Stimulated activated CD4-positive, alpha-beta T cell treated with anti-CD3 and anti-CD28 coated beads, Interleukin-15, amount 100 ng/mL, for 48 hours (primary cell): ENCODE results near the gene RRM1.
"Not testable (repeated sequence)": the region's sequence is repeated elsewhere in the genome, so short reads cannot be mapped to it uniquely, and the experiment has no call there.

Experiments used
- DNase-seq, 2 donors: peaks; one replicate each; pipeline ENCODE4 v3.0.0-alpha.2; 2020; ENCODE audit warnings: low read depth in 2 of 2

The RRM1 gene

DNA sequence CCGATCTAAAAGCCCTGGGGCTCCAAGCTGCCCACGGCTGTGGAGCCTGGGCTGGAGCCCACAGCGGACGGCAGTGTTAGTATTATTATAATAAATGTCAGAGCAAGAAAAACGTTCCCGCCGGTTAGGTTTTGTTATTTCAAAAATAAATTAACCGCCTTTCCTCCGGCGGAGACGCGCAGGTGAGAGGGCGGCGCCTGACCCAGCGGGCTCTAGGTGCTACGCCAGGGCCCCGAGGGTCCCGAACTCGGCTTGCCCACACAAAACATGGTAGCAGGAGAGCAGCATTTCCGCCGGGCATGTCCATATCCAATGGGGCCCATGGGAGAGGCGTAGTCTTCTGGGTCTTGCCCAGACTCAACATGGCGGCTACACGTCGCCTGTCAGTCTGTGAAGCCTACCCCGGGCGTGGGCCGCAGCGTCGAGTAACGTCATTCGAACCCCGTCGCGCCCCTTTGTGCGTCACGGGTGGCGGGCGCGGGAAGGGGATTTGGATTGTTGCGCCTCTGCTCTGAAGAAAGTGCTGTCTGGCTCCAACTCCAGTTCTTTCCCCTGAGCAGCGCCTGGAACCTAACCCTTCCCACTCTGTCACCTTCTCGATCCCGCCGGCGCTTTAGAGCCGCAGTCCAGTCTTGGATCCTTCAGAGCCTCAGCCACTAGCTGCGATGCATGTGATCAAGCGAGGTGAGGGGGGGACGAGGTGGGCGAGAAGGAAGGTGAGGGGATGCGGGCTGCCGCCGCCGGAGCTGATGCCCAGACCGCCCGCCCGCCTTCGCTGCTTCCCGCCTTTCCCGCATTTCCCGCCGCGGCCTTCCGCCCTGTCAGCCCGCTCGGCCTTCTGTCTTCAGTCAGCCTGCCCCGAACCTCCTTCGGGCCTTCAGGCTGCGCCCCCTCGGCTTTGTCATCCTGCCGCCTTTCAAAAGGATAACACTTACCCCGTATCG lies at the start of gene RRM1:
Gene RRM1, plus strand, starts transcription at position 452 of the 944 bp plus-strand sequence. Its CDS starts 214 bp downstream, at position 666.
- DNase-seq = peak; percentile 92 to 93

DNA sequence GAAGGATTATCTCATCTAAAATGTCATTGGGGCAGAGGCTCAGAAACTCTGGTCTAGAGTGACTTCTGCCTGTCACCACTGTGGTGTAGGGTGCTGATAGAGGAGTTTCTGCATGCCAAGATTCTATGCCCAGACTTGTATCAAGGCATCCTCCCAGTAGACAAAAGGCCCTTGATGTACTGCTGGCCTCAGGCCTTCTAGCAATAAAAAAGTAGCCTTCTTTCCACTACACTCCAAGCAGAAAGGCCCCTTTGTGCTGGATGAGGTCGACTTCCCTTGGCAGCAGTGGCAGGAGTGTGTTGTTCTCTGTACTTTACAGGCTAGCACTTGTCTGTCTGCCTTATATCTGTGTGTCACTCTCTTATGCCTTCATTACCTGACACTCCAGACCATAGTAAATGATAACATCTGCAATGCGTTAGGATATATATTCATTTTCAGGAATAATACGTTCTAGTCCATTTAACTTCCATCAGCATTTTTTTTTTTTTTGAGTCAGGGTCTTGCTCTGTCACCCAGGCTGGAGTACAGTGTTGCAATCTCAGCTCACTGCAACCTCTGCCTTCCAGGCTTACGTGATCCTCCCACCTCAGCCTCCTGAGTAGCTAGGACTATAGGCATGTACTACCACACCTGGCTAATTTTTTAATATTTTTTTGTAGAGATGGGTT lies 49.5 kb upstream of the RRM1 start:
- DNase-seq = no peak

DNA sequence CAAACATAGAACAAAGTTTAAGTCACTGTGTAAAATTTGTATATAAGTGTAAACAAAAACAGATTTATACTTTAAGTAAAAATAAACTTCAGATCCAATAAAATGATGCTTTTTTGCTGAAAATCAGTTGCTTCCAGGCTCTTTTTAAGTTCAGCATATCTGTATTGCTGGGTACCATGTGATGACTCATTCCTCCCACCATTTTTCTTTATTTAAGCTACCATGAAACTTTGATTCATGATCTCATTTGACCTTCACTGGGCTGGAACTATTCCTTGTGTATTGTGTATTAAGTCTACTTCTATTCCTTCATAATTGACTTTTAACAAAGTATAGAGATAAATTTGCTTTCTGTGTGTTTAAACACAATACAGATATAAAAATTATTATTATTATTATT lies 46.3 kb upstream of the RRM1 start:
- no peak for DNase-seq

DNA sequence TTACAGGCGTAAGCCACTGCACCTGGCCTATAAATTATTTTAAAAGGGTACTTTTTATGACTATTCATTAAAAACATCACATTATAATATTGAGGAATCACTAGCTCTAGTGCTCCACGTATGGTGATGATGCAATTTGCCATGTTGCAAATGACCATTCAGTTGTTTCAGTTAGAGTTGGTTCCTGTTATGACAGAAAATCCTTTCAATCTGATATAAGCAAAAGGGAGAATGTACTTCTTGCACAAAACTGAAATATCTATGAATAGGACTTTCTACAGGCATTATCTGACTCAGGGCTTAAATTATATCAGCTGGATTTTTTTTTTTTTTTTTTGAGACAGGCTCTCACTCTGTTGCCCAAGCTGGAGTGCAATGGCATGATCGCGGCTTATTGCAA lies 45.6 kb upstream of the RRM1 start:
- DNase-seq = no peak

DNA sequence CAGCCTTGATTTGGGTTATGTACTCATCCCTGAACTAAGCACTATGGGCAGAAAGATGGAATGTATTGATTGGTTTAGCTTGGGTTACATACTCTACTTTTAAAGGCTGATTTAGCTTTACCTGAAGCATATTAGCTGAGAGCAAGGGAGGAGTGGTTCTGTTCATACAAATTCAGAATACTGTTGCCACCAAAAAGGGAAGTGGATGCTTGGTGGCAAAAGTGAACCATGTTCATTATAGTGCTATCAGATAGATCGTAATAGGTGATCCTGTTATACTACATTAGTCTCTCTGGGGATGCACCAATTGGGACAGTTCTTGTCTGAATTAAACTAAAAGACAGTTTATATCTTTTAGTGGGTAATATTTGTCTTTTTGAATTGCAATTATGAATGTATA lies 44.5 kb upstream of the RRM1 start:
- no peak for DNase-seq

DNA sequence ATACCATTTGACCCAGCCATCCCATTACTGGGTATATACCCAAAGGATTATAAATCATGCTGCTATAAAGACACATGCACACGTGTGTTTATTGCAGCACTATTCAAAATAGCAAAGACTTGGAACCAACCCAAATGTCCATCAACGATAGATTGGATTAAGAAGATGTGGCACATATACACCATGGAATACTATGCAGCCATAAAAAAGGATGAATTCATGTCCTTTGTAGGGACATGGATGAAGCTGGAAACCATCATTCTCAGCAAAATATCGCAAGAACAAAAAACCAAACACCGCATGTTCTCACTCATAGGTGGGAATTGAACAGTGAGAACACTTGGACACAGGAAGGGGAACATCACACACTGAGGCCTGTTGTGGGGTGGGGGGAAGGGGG lies 41.4 kb upstream of the RRM1 start:
- not testable (repeated sequence) for DNase-seq

DNA sequence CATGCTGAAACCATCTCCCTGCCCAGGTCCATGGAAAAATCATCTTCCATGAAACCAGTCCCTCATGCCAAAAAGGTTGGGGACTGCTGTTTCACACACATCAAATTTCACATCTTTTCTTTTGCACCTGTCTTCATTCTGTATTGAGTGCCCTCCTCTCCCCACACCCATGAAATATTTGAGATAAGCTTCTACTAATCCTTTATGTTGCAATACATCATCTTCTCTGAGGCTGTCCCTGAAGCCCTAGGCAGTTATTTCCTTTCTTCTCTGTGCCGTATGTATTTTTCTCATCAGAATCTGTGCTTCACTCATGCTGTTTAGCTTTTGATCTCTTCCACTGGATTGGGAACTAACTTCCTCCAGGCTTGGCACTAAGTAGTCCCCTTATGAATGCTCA lies 40.0 kb upstream of the RRM1 start:
- DNase-seq = no peak

DNA sequence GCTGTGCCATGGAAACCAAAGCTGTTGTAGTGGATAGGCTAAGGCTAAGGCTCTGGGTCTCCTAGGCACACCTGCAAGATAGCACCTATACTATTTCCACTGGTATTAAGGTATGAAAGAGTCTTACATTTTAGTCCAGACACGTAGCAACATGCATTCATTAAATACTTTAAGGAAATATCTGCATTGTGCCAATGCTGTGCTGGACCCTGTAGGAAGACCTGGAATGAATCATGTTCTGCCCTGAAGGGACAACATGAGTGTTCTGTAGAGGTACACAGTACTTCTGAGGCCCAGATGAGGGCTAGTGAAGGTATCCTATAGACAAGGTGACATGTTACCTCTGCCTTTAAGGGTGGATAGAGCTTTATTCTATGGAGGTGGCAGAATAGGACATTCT lies 35.2 kb upstream of the RRM1 start:
- DNase-seq = no peak

DNA sequence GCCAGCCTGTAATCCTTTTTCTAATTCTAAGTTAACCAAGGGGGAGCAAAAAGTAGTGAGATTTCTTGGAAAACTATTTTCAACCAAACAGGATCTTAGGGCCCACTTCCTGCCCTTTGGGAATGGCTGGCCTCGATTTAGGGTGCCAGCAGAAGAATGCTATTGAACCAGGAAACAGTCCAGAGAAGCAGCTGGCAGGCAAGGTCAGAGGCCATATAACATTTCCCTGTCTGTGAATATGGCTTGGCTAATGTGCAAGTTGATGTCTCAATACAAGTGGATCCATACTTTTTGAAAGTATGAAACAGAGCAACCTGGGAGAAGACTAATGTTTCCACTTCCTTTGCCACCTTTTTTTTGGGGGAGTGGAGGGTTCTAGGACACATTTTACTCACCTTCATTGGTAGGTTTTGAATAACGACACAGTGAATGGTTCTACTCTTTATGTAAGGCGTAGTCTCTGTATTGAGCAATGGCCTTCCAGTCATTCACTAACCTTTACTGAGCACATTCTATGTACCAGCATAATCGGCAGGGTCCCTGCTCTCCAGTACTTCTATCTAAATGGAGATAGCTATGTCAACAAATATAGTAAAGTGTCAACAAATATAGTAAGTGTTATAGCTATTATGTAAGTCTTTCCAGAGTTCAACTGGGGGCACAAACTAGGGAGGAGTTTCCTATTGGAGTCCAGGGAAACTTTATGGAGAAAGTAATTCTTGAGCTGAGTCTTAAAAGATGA lies 34.2 kb upstream of the RRM1 start:
- DNase-seq = no peak

DNA sequence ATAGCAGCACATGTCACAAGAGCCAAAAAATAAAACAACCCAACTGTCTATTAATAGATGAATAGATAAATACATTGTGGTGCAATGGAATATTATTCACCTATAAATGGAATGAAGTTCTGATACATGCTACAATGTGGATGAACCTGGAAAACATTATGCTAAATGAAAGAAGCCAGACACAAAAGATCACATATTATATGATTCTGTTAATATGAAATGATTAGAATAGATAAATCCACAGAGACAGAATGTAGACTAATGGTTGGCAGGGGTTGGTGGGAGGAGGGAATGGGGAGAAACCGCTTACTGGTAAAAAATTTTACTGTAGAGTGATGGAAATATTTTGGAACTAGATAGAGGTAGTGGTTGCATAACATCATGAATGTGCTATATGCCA lies 32.9 kb upstream of the RRM1 start:
- DNase-seq = no peak

DNA sequence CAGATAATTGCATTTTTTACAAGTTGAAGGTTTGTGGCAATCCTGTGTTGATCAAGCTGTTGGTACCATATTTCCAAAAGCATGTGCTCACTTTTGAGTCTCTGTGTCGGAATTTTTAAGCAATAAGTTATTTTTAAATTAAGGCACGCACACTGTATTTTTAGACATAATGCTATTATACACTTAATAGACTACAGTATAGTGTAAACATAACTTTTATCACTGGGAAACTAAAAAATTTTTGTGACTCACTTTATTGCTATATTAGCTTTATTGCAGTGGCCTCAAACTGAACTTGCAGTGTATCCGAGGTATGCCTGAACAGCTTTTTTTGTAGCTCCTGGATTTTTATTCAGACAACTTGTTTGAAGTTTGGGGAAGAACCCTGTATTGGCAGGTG lies 31.3 kb upstream of the RRM1 start:
- no peak for DNase-seq

DNA sequence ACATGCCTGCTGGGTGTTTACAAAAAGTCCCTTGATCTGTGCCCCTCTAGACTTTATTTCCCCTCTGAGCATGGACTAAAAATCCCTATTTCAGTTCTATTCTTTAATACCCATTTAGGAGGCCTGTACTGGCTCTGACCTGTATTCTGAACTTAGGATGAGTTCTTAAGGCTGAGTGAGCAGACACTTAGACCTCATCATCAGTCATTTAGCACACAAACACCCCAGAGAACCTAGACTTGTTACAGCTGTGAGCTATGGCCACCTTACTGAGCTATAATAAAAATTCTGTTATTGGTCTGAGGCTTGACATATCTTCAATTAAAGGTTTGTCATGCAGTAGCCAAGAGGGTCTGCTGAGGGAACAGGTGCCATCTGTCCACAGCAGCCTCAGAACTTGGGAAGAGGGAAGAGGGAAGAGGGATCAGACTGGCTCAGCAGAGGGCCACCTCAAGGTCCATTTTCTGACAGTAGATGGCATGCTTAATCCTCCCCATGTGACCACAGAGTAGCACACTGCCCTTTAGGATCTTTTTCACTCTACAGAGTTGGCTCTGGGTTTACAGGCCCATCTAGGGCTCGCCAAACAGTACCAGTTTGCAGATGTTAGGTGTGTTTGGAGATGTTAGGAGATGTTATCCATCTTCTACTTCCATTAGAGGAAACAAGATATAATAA lies 30.2 kb upstream of the RRM1 start:
- DNase-seq = no peak

DNA sequence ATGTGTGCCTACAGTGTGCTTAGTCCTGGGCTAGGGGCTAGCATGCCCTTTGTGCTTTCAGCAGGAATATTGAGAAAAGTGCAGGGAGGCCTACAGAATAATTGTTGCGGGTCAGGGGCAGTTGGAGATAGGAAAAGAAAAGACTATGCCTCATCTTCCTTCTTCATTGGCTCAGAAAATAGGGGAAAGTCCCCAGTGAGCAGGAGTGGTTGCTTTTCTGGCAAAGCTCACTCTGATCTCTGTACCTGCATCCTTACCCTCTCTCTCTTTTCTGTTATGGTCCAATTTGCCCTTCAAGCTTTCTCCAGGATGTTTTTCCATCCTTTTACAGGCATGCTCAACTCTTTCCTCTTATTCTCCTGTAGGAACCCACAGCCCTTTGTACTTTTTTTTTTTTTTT lies 29.5 kb upstream of the RRM1 start:
- DNase-seq = no peak

DNA sequence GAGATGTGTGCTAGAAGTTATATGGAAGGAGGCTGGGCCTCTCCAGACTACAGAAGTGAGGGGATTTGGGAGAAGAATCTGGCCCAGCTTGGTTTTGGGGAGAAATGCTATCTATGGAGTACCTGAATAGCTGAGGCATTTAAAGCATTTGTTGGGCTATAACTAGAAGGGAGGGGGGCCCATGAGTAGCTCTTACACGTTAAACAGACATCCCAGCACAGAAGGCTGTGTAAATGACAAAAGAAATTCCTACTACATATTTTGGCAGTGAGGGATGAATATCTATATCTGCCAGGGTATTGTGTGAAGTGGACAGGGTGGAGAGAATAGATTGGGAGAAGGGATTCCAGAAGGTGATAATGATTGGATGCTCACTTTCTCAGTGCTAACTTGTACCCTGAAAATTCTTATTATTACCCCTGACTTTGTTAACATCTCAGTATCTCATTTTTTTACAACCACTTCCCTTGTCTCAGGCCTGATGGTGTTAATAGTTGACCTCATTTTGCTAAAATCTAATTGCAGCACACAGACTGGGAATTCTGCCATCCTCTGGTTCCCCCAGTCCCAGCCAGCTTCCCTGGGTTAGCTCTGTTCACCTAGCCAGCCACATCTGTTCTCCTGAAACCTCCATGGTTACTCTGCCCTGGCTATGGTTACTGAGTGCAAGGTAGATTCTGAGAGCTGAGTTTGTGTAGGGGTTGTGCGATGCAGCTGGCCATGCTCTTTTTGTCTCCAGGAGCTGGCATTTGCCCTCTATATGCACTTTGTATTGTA lies 28.8 kb upstream of the RRM1 start:
- no peak for DNase-seq

DNA sequence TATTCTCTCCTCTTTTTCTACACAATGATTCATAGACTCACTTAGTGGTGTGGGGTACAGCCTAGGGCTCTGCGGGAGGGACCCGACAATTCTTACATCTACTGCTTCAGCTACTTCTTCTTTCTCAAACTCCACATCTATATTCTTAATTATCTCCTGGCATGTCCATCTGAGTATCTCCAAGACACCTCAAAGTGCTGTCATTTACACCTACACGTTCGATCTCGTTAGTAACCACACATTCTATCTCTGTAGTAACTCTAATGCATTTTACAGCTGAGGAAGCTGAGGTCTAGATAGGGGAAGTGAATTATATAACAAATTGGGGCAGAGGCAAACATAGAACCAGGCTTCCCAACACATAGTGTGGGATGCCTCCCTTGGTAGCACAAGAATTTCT lies 27.7 kb upstream of the RRM1 start:
- DNase-seq = no peak

DNA sequence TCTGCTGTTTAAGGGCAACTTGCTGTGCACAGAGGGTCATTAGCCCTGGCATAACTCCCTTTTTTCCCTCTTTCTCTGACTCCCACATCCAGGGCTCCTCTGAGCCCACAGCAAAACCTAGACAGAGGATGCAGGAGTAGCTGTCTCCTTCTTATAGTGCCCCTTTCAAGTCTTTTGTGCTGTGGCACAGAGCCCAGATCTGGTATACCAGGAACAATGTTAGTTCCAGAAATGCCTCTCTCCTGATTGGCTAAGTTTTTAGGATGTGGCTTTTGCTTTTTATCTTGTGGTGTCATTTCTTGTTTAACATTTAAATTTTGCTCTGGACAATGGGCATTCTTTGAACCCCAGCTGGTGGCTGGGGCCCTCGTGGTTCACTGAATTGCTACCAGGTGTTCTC lies 25.6 kb upstream of the RRM1 start:
- no peak for DNase-seq

DNA sequence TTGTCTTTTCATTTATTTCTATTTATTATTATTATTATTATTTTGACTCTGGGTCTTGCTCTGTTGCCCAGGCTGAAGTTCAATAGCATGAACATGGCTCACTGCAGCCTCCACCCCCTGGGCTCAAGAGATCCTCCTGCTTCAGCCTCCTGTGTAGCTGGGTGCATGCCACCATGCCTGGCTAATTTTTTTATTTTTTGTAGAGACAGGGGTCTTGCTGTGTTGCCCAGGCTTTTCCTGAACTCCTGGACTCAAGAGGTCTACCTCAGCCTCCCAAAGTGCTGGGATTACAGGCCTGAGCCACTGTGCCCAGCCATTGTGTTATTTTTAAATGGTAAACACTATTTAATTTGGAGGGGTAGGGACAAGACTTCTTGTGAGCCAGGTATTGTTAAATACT lies 23.3 kb upstream of the RRM1 start:
- DNase-seq = no peak

DNA sequence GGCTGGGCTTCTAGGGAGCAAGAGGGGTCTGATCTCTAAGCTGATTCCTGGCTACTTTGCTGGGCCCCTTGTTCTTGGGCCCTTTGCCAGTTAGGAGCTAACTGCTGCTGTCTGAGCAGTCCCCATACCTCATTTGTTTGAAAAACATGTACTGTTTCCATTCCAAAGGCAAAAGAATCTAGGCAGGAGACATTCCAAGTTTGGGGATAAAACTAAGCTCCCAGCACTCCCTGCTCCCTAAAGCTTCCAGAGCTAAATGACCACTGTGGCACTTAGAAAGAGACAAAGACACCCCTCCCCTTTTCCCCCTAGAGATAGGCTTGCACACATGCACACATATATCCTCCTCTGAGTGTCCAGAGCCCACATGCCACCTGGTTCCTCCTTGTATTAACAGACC lies 22.7 kb upstream of the RRM1 start:
- DNase-seq = no peak

DNA sequence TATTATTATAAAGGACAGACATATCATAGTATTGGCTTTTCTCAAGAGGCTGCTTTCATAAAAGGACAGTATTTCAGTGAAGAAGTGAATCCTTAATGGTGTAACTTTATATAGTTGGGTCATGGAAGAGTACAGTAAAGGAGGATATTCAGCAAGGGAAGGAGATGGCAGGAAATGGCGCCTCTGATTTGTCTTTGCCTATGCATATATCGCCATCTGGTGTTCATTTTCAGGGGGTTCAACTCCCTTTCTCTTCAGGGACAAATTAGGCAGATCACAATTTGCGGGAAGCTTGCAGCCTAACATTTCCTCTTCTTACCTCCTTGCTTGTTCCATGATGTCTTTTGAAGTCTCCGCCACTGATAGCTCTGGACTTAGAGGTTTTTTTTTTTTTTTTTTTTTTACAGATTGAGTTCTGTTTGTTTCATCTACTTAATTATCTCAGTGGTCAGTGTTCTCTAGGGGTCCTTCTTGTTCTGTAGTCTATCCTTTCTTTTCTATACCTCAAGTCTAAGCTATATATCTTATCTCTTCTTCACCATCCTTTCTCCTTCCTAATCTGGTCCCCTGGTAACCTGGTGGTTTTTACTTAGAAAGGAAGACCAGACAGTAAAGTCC lies 21.8 kb upstream of the RRM1 start:
- peak in 1 of 2 donors; percentile 27 for DNase-seq

DNA sequence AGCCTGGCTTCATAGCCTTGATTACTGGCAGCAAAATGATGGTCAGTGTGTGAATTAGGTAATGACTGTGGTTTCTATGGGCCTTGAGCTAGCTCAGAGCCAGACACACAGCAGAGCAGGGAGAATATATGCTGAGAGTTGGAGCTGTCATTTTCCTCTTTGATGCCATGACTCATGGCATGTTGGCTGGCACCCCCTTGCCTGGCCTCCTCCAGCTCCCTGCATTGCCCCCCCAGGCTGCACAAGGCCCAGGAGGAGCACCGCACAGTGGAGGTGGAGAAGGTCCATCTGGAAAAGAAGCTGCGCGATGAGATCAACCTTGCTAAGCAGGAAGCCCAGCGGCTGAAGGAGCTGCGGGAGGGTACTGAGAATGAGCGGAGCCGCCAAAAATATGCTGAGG lies 20.3 kb upstream of the RRM1 start:
- DNase-seq = no peak

DNA sequence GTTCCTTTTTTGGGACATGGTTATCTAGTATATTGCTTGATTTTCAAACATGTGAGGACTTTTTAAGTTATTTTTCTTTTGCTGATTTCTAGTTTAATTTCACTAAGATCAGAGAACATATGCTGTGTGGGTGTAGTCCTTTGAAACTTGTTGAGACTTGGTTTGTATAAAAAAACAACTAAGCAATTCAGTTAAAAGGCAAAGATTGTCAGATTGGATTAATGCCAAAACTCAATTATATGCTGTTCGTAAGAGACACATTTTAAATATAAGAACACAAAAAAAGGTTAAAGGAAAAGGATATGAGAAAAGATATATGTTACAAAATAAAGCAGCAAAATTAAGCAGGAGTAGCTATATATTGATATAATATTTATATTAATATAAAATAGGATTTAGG lies 17.8 kb upstream of the RRM1 start:
- DNase-seq = no peak
